Measurements from ENCODE around the gene TK1. TPM values are rescaled to one million over a fixed set of nuclear protein-coding genes. Genes with fewer than 3 reads are reported as not detected.

The TK1 gene
- 174 and 209 TPM in 2 replicates for total RNA-seq (2014; rRNA removed; shearing (Covaris generic))

GRCh38 chr17:78186692-78187595, at the start of gene TK1, which contains the start of gene AFMID:
Gene TK1, minus strand, starts transcription at chr17:78187052. Its CDS starts 58 bp downstream, at chr17:78186994.
Gene AFMID, plus strand, starts transcription at chr17:78187362. Its CDS starts 9 bp downstream, at chr17:78187371.

DNA sequence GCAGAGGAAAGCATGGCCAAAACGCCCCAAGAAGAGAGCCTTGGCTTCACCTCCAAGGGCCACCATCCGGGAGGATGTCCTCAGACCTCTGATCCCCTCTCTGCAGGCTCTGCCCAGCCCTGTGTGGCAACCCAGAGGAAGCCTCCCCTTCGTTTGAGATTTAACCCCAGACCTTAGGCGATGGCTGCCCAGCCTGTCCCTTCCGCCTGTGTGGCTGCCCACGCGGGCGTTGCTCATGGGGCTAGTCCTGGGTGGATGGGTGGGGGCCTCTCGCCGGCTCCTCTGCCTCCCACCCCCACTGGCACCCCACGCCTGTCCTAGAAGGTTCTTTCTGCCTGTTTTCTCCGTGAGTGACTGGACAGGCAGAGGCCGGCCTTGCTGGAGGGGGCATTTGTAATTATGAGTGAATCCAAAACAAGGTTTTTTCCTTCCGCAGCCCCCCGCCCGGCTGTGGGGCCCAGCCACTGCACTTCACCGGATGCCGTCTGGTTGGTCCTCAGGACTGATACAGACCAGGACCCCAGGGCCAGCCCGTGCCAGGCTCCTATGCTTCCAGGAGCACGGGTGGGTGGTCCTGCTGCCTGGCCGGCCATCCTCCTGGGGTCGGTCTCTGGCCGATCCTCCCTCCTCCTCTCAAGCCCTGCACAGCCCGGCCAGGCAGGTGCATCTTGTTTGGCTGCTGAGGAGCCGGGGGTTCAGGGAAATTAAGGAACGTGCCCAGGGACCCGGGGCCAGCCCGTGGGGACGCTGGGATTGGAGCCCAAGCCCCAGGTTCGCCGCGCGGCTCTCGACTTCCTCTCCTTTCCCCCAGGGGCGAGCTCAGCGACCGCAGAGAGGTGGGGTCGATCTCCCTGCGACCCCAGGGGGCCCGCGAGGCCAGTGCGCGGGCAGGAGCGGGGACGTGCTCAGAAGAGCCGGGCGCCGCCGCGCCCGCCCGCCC, 44.4 kb upstream of the TK1 start, which contains the start of gene TMEM235:
Gene TMEM235, plus strand, starts transcription at position 636 of the 940 bp plus-strand sequence. CDS start 393 bp downstream, outside the sequence.

GRCh38 chr17:78214016-78214705, 27.3 kb upstream of the TK1 start, which contains the start of gene BIRC5:
Gene BIRC5, plus strand, starts transcription at chr17:78214253. Its CDS starts 64 bp downstream, at chr17:78214317.

DNA sequence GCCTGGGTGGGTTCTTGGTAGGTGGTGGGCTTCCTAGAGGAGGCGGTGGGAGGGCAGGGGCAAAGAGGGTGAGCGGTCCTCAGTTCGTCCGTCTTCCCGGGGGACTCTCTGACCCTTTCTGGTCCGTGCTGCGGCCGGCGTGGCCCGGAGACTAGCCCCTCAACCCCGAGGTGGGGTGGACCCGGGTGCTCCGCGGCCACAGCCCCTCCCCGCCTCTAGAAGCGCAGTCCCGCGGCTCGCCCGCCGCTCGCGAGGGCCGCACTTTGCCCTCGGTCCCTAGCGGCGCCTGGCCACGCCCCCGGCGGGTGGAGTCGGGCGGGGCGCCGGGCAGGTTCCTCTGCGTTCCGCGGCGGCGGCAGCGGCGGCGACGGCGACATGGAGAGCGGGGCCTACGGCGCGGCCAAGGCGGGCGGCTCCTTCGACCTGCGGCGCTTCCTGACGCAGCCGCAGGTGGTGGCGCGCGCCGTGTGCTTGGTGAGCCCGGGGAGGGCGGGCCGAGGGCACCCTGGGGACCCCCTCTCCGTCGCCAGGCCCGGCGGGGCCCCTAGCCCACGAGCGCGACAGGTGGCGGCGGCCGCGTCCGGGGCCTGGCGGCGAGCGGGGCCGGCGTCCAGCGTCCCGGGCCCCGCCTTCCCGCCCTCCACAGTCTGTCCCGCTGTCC, 18.5 kb downstream of the TK1 start, which contains the start of gene SYNGR2:
Gene SYNGR2, plus strand, starts transcription at position 340 of the 661 bp plus-strand sequence. Its CDS starts 36 bp downstream, at position 376.

DNA sequence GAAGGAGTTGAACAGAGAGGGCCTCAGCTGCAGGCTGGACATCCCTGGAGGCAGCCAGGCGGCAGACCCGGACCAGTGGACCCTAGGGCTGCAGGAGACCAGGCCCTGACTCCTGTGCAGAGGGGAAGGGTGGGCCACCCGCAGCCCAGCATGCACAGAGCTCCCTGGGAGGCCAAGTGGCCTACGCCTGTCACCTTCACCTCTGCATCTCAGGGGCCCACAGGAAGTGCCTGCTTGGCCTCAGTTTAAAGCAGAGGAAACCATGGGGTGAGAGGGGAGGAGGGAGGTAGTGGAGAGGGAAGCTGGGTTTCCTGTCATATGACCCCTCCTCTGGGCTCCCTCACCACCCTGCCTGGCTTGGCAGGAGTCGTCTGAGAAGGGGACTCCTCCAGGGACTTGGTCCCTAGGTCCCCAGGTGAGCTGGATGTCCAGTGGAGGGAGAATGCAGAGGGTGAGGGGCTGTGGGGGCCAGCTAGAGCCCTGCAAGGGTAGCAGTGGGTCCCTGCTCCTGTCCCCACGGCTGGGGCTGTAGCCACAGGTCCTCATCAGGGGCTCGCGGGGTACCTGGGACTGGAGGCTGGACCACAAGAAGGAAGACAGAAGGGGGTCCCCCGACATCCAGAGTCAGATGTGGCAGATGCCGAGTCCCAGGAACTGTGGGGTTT, 56.3 kb downstream of the TK1 start, which contains the start of gene TMC8:
Gene TMC8, plus strand, starts transcription at position 335 of the 665 bp plus-strand sequence. CDS start 818 bp downstream, outside the sequence.

GRCh38 chr17:78128551-78129350, 58.1 kb downstream of the TK1 start, which contains the start of gene TMC6:
Gene TMC6, minus strand, starts transcription at chr17:78128755. Its CDS starts 1,923 bp downstream, at chr17:78126832.

Small RNA genes lying within 50 kb of the gene (small RNA-seq; reads per million reads assigned to genes)
- gene AC087645.1 = not detected

Other genes starting within 250 kb of the TK1 start
- gene TNRC6C, start 228.3 kb downstream of the TK1 start, total RNA-seq (2014; rRNA removed; shearing (Covaris generic)) = 5.6 and 10.0 TPM in 2 replicates
- gene TMC6, start 58.3 kb downstream of the TK1 start, total RNA-seq (2014; rRNA removed; shearing (Covaris generic)) = 25.3 and 26.0 TPM in 2 replicates
- gene TMC8, start 56.3 kb downstream of the TK1 start, total RNA-seq (2014; rRNA removed; shearing (Covaris generic)) = 0.11 TPM in 1 of 2 replicates, not detected in the other
- gene C17orf99, start 40.7 kb downstream of the TK1 start, total RNA-seq (2014; rRNA removed; shearing (Covaris generic)) = not detected in 2 replicates
- 32.0 and 40.9 TPM in 2 replicates for gene SYNGR2, start 18.5 kb downstream of the TK1 start, total RNA-seq (2014; rRNA removed; shearing (Covaris generic))
- 22.5 and 25.5 TPM in 2 replicates for gene AFMID, start 310 bp upstream of the TK1 start, total RNA-seq (2014; rRNA removed; shearing (Covaris generic))
- 74.2 and 78.6 TPM in 2 replicates for gene BIRC5, start 27.2 kb upstream of the TK1 start, total RNA-seq (2014; rRNA removed; shearing (Covaris generic))
- gene TMEM235, start 44.6 kb upstream of the TK1 start, total RNA-seq (2014; rRNA removed; shearing (Covaris generic)) = not detected in 2 replicates
- gene SOCS3, start 173.0 kb upstream of the TK1 start, total RNA-seq (2014; rRNA removed; shearing (Covaris generic)) = 18.7 and 18.8 TPM in 2 replicates
- 31.9 and 34.6 TPM in 2 replicates for gene PGS1, start 191.6 kb upstream of the TK1 start, total RNA-seq (2014; rRNA removed; shearing (Covaris generic))